AG10803 (cell line): ENCODE measurements around the gene SRSF5.

ENCODE experiments used
- DNase-seq: peaks from one replicate; pipeline ENCODE4 v3.0.0; 2010; ENCODE audit warnings: low read depth
- H3K4me3 ChIP-seq: 2 replicates; pipeline ENCODE4 v1.5.1; 2011; ENCODE audit warnings: mild to moderate bottlenecking, low read length, control low read depth
- CTCF ChIP-seq: conservative IDR thresholded peaks from 2 replicates; pipeline ENCODE4 v1.5.1; 2011; ENCODE audit warnings: mild to moderate bottlenecking, low read length, control low read depth, inconsistent platforms

SRSF5 gene

DNA sequence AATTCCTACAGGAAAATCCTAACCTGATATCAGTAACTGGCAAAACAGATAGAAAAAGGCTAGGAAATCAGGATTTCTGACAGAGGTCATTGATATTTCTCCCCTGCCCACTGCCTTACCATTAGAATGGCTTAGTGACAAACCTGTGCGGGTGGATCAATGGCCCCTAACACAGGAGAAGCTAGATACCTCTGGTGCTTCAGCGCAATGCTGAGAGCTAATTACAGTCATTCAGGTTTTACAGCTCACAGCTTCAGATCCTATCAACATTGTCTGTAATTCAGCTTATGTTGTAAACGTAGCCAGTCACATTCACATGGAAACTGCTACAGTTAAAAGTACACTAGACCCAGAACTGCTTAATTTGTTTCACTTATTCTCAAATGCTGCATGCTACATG lies 47.5 kb downstream of the SRSF5 start:
- no peak for DNase-seq
- H3K4me3 ChIP-seq = no peak overlapping the region
- TF ChIP-seq CTCF = no peak

DNA sequence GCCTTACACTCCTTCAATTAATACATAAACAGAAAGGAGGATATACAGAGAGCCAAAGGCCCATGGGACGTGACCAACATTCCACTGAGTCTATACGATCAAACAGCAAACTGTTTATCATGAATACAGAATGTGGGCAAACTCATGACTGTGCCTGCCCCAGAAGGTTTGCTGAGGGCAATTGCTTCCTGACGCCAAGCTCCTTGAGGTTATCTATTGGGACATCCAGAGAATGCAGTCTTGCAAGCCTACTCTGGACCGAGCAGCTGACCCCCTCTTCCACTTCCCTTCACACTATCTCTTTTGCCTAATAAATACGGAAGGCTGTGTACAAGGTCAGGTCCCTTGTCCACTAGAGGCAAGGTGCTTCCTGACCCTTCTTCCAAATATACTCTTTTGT lies 48.6 kb downstream of the SRSF5 start:
- no peak for TF ChIP-seq CTCF
- no peak overlapping the region for H3K4me3 ChIP-seq
- no peak for DNase-seq

DNA sequence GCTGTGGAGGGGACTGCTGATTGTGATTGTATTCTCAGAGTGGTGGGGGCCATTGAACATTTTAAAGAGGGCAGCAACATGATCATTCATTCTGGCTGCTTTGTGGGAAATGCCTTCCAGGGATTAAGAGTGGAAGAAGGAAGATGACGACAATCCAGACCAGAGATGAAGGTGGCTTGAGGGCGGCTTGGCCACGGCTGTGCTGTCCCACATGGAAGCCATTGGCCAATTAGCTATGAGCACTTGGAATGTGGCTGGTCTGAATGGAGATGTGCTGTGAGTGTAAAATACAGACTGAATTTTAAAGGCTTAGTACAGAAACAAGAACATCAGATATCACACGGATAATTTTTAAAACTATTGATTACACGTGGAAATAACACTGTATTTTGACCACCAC lies 49.3 kb downstream of the SRSF5 start:
- no peak overlapping the region for H3K4me3 ChIP-seq
- DNase-seq = no peak
- no peak for TF ChIP-seq CTCF

DNA sequence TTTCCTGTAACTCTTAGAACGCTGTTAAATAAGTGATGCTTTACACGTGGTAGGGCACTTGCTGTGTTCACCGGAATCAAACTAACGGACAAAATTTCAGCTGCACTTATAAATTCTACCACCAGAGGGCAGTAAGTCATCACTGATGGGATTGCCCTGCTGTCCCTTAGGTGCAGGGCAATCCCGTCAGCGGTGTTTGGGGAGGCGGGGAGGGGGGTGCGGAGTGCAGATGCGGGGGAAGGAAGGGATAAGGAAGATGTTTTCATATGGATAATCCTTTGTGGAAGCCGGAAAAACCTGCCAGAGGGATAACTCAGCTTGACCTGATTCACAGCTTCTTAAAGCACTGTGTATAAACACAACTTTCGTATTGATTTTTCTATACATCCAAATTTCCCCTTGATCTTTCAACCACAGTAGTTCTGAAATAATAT lies 51.8 kb downstream of the SRSF5 start:
- no peak overlapping the region for H3K4me3 ChIP-seq
- TF ChIP-seq CTCF = peak; percentile 82
- peak; percentile 50 for DNase-seq

DNA sequence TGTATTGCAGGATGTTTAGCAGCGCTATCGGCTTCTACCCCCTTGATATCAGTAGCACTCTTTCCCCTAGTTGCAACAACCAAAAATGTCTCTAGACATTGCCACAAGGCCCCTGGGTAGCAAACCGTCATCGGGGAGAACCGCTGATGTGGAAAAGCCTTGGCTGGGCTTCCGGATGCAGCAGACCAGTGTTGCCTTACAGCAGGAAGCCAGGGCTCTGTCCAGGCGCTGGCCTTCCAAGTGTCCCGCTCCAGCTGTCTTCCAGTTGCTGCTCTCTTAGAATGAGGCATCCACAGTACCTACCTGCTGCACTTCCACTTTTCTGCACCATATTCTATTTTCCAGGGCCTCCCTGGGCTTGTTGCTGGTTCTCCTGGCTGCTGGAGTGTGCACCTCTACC lies 52.7 kb downstream of the SRSF5 start:
- H3K4me3 ChIP-seq = no peak overlapping the region
- DNase-seq = no peak
- TF ChIP-seq CTCF = no peak

- no peak for DNase-seq
- no peak for TF ChIP-seq CTCF
- no peak overlapping the region for H3K4me3 ChIP-seq
Observed at GRCh38 chr14:69820991-69821390, 54.0 kb downstream of the SRSF5 start.
